ENCODE measurements around the gene MACROH2A1. TPM values are rescaled to one million over a fixed set of nuclear protein-coding genes. Genes with fewer than 3 reads are reported as not detected.

Gene MACROH2A1
- total RNA-seq, 1 donor from 2014 or later: 179 TPM

GRCh38 chr5:135391116-135391868 is 7.7 kb downstream of the MACROH2A1 start:
- H3K9me3 ChIP-seq: no peaks in the 10 kb centered on the region
- intact Hi-C loops (cut with DNase I): no loop called here

DNA sequence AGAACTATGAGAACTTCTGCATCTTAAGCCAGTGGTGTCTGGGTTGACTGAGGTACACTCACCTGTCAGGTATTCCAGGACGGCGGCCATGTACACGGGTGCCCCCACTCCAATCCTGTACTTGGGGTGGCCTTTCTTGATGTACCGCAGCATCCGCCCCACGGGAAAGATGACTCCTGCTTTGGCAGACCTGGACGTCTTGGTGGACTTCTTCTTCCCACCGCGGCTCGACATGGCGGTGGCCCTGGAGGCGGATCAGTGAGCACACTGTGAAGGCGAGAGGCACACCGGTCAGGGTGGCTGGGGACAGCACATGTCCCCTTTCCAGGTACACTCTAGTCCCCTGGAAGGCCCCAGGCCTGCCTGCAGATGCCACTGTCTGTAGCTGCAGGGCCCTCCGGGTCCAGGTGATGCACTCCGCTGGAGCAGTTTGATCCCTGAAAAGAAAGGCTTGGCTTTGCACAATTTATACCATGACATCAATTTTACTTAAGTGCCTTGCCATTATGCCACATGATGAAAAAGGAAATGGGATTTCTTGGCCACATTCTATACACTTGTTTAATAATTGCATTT is 10.1 kb downstream of the MACROH2A1 start:
- Histone ChIP-seq H3K4me1 (peaks cover 60% of the 10 kb centered on the region), H3K4me3 (no peak overlapping the region), H3K27ac (no peak overlapping the region), H3K27me3 (no peaks in the 10 kb centered on the region), H3K9me3 (no peaks in the 10 kb centered on the region), H3K36me3 (peaks cover 47% of the 10 kb centered on the region)
- intact Hi-C loops (cut with DNase I): no loop called here
- ATAC-seq (no peak), DNase-seq (no peak)
- no peak for TF ChIP-seq CTCF (IDR thresholded peaks at IDR 0.05)

More at GRCh38 chr5:135391116-135391868, 7.7 kb downstream of the MACROH2A1 start:
- no peak for ATAC-seq
- TF ChIP-seq CTCF (IDR thresholded peaks at IDR 0.05): no peak
- DNase-seq: no peak
- Histone ChIP-seq H3K36me3 (peaks cover 23% of the 10 kb centered on the region), H3K4me3 (no peak overlapping the region), H3K4me1 (peaks cover 75% of the 10 kb centered on the region), H3K27me3 (no peaks in the 10 kb centered on the region), H3K27ac (peak overlapping the region; percentile 47)

DNA sequence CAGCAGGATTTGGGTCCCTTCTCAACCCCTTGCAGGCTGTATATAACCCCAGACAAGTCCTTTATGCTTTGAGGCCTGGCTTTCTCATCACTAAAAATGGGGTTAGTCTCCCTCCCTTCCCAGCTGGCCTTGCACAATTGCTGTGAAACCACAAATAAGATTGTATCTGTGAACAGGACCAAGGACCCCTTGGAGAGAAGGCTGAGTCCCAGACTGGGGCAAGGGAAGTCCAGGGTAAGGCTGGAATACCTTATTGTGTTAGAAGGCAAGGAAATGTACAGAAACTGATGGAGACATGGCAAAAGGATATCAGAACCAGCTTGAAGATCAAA is 11.4 kb downstream of the MACROH2A1 start:
- ATAC-seq (no peak), DNase-seq (no peak)
- TF ChIP-seq CTCF (IDR thresholded peaks at IDR 0.05): no peak
- Histone ChIP-seq H3K4me3 (no peak overlapping the region), H3K36me3 (peaks cover 58% of the 10 kb centered on the region), H3K4me1 (peaks cover 47% of the 10 kb centered on the region), H3K9me3 (no peaks in the 10 kb centered on the region), H3K27ac (peak overlapping the region; percentile 69), H3K27me3 (no peaks in the 10 kb centered on the region)
- intact Hi-C loops (cut with DNase I): no loop called here

- peaks cover 42% of the 10 kb centered on the region for H3K4me1 ChIP-seq
- ATAC-seq: peak; percentile 71
These were observed 12.0 kb downstream of the MACROH2A1 start for GRCh38 chr5:135386886-135387628.

DNA sequence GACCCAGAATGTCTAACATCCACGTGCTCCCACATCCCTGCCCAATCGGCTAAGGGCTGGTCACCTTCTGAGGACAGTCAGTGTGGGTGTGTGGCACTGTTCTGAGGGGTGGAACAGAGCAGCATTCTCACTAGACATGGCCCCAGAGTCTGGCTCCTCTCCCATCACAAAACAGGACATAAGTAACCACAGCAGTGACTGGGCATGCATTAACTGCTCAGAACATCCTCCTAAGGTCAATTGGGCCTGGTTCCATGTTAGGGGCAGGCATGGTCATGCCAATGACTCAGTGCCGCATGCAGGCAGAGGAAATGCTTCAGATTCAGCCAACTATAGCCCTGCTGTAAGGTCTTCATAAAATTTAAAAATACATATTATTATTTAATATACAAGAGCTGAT is 12.9 kb downstream of the MACROH2A1 start:
- H3K27me3 ChIP-seq: no peaks in the 10 kb centered on the region
- H3K4me3 ChIP-seq: no peak overlapping the region
- no peaks in the 10 kb centered on the region for H3K9me3 ChIP-seq
- peak overlapping the region; percentile 69 for H3K27ac ChIP-seq
- TF ChIP-seq CTCF (IDR thresholded peaks at IDR 0.05): no peak
- peaks cover 71% of the 10 kb centered on the region for H3K36me3 ChIP-seq
- ATAC-seq: peak; percentile 55
- H3K4me1 ChIP-seq: peaks cover 34% of the 10 kb centered on the region
- intact Hi-C loops (cut with DNase I): no loop called here
- no peak for DNase-seq

More at GRCh38 chr5:135386886-135387628, 12.0 kb downstream of the MACROH2A1 start:
- H3K27ac ChIP-seq: peak overlapping the region; percentile 69
- no peaks in the 10 kb centered on the region for H3K27me3 ChIP-seq
- no peak for TF ChIP-seq CTCF (IDR thresholded peaks at IDR 0.05)
- peaks cover 62% of the 10 kb centered on the region for H3K36me3 ChIP-seq
- no peak overlapping the region for H3K4me3 ChIP-seq
- intact Hi-C loops (cut with DNase I): no loop called here
- no peaks in the 10 kb centered on the region for H3K9me3 ChIP-seq
- no peak for DNase-seq
